Mesodermal cell (in vitro differentiated cells): Measurements from ENCODE around the gene DNMT1. TPM values are rescaled to one million over a fixed set of nuclear protein-coding genes. Genes with fewer than 3 reads are reported as not detected.
"Not testable (repeated sequence)": the region's sequence is repeated elsewhere in the genome, so short reads cannot be mapped to it uniquely, and the experiment has no call there.

ENCODE experiments used
- H3K27ac ChIP-seq: 2 replicates; pipeline ENCODE4 v1.7.0; 2013; ENCODE audit warnings: mild to moderate bottlenecking, low read depth, low read length, moderate library complexity; ENCODE audit not compliant: severe bottlenecking
- H3K36me3 ChIP-seq: 2 replicates; pipeline ENCODE4 v1.7.1; 2013; ENCODE audit warnings: mild to moderate bottlenecking, low read length, moderate library complexity; ENCODE audit not compliant: control insufficient read depth, insufficient read depth
- H3K4me1 ChIP-seq: one replicate; pipeline ENCODE4 v1.7.1; 2013; ENCODE audit warnings: mild to moderate bottlenecking, low read length; ENCODE audit not compliant: insufficient read depth, control insufficient read depth, poor library complexity, severe bottlenecking
- H3K4me3 ChIP-seq: 2 replicates; pipeline ENCODE4 v1.7.0; 2013; ENCODE audit warnings: low read length, control low read depth, mild to moderate bottlenecking; ENCODE audit not compliant: insufficient read depth, poor library complexity, severe bottlenecking; ENCODE audit errors: extremely low read depth
- H3K9me3 ChIP-seq: 2 replicates; pipeline ENCODE4 v1.7.1; 2013; ENCODE audit warnings: mild to moderate bottlenecking, low read length, moderate library complexity; ENCODE audit not compliant: control insufficient read depth
- WGBS, 2 experiments: methylation state at CpG; one replicate each; pipeline ENCODE4 v1.1.5; 2013; ENCODE audit warnings: missing lambda C conversion rate in 2 of 2; ENCODE audit not compliant: insufficient coverage in 2 of 2; 5-methylcytosine and 5-hydroxymethylcytosine counted together
- polyA plus RNA-seq, 2 experiments: library from polyadenylated mRNA; stranded (reverse); fragments of 50-300 nt; gene quantifications; one replicate each; pipeline ENCODE4 v1.2.3, GENCODE V29; 2013

The DNMT1 gene
- 97.4 TPM for polyA plus RNA-seq (2013, experiment 1 of 2)
- polyA plus RNA-seq (2013, experiment 2 of 2): 94.1 TPM

DNA sequence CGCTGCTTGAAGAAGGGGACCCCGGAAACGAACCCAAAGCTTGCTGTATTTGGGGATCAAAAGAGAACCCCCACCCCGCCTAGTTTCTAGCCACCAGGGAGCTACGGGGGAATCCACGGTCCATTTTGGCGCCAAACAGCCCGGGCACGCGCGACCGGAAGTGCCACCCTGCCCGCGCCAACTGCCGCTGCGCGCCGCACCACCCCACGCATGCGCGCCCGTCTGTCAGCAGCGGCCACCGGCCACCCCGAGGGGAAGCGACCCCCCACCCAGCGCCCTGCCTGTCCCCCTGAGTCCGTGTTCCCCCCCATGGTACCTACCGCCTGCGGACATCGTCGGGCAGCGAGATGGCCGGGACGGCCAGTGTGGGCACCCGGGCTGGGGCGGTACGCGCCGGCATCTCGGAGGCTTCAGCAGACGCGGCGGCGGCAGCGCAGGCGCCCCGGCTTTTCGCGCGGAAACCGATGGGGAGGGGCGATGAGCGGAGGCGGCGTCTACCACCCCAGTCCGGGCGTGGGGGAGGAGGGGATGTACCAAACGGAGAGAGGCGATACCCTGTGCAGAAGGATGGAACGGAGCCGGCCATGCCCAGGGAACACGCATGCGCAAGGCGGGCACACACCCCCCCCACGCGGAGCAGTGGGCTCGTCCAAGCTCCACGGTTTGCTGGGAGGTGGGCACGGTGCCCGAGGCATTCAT is at the start of gene DNMT1:
DNMT1 (minus strand) TSS at position 454 of the 699 bp plus-strand sequence; CDS start at position 400, 54 bp downstream.
- H3K36me3 ChIP-seq: peaks cover 34% of the 10 kb centered on the region
- peaks cover 5% of the 10 kb centered on the region for H3K4me1 ChIP-seq
- WGBS, 2 experiments: 0% methylated on average over 18 to 66 of the region's 71 CpGs
- H3K9me3 ChIP-seq: no peaks in the 10 kb centered on the region
- peak within 1 kb of the TSS; percentile 82 for H3K4me3 ChIP-seq
- H3K27ac ChIP-seq: peak within 1 kb of the TSS; percentile 76

DNA sequence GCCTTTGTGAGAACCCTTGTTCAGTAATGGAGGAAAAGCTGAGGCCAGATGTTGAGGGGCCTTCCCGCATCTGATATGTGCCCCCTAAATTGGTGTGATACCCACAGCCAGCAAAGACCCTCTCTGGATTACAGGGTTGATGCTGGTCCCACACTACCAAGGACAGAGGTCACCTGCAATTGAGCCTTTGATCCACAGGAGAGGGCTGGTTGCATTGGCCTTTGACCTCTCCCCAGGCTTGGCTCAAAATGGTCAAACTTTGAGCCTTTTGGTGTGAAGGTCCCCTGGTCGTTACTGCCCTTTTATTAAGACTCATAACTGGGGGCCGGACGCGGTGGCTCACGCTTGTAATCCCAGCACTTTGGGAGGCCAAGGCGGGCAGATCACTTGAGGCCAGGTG is 48.9 kb upstream of the DNMT1 start:
- H3K9me3 ChIP-seq: no peaks in the 10 kb centered on the region
- no peak overlapping the region for H3K27ac ChIP-seq
- H3K4me3 ChIP-seq: no peak overlapping the region
- peaks cover 4% of the 10 kb centered on the region for H3K4me1 ChIP-seq
- no peaks in the 10 kb centered on the region for H3K36me3 ChIP-seq
- WGBS, 2 experiments: 89 to 91% methylated on average over 7 of the region's 7 CpGs

DNA sequence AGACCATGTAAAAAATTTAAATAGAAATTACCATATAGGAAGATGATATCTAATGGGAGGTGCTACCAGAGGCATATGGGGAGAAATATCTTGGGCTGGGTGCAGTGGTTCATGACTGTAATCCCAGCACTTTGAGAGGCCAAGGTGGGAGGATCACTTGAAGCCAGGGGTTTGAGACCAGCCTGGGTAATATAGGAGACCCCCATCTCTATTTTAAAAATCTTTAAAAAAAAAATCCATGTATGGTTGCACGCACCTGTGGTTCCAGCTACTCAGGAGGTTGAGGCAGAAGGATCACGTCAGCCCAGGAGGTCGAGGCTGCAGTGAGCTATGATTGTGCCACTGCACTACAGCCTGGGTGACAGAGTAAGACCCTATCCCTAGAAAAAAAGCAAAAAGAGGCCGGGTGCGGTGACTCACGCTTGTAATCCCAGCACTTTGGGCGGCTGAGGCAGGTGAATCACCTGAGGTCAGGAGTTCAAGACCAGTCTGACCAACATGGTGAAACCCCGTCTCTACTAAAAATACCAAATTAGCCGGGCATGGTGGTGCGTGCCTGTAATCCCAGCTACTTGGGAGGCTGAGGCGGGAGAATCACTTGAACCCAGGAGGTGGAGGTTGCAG is 47.2 kb upstream of the DNMT1 start:
- H3K9me3 ChIP-seq, H3K27ac ChIP-seq, H3K4me1 ChIP-seq, H3K36me3 ChIP-seq, H3K4me3 ChIP-seq: not testable (repeated sequence)
- 88 to 94% methylated on average over 7 to 10 of the region's 11 CpGs for WGBS, 2 experiments

DNA sequence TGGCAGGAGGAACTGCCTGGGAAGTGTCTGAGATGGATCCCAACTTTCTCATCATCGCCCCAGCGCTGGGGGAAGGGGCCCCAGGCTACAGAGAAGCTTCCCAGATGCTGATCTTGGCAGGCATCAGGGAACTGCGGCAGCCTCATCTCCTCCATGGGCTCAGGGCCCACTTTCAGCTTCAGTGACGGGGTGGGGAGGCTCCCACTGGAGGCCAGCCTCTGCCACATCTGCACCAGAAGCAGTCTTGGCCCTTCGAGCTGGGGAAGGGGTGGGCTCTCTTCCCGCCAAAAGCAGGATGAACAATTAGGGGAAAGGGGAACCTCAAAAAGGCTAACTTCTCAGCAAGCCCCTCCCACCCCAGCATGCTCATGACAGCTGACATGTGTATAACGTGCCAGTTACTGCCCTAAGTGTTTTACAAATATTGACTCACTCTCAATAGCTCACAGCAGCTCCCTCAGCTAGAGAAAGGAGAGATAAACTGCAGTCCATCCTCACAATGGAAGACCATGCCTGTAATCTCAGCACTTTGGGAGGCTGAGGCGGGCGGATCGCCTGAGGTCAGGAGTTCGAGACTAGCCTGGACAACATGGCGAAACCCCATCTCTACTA is 43.5 kb upstream of the DNMT1 start:
- no peaks in the 10 kb centered on the region for H3K36me3 ChIP-seq
- H3K4me1 ChIP-seq: peaks cover 10% of the 10 kb centered on the region
- H3K27ac ChIP-seq: no peak overlapping the region
- H3K4me3 ChIP-seq: no peak overlapping the region
- 91 to 93% methylated on average over 6 to 7 of the region's 12 CpGs for WGBS, 2 experiments
- H3K9me3 ChIP-seq: no peaks in the 10 kb centered on the region

DNA sequence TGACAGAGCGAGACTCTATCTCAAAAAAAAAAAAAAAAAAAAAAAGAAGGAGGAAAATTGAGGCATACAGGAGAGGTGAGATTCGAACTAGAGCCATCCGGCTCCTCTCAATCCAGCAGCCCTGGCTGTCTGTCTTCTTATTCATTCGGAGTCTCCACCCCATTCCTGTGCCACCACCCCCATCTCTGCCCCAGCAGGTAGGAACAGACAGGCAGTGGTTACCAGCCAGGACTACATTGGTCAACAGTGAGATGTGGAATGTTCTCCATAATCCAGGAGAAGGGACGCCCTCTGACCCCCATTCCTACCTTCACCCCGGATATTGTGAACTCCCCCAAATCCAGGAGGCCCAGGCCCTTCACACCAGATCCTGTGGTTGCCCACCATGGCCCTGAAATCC is 42.9 kb upstream of the DNMT1 start:
- no peak overlapping the region for H3K27ac ChIP-seq
- 97% methylated on average over 4 of the region's 6 CpGs; no CpG with 5 or more reads in 1 of the 2 experiments for WGBS, 2 experiments
- peaks cover 8% of the 10 kb centered on the region for H3K4me1 ChIP-seq
- no peaks in the 10 kb centered on the region for H3K36me3 ChIP-seq
- no peak overlapping the region for H3K4me3 ChIP-seq
- H3K9me3 ChIP-seq: no peaks in the 10 kb centered on the region

DNA sequence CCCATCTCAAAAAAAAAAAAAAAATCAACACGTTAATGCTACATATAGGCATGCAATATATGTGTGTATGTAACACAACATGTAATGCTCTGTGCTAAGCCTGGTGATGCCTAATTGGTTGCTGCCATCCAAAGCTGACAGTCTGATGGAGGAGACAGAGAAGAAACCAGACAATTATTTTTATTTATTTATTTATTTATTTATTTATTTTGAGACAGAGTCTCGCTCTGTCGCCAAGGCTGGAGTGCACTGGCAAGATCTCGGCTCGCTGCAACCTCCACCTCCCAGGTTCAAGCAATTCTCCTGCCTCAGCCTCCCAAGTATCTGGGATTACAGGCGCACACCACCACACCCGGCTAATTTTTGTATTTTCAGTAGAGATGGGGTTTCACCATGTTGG is 40.7 kb upstream of the DNMT1 start:
- H3K9me3 ChIP-seq, H3K36me3 ChIP-seq, H3K27ac ChIP-seq, H3K4me1 ChIP-seq, H3K4me3 ChIP-seq: not testable (repeated sequence)
- 81% methylated on average over 4 of the region's 7 CpGs; no CpG with 5 or more reads in 1 of the 2 experiments for WGBS, 2 experiments

DNA sequence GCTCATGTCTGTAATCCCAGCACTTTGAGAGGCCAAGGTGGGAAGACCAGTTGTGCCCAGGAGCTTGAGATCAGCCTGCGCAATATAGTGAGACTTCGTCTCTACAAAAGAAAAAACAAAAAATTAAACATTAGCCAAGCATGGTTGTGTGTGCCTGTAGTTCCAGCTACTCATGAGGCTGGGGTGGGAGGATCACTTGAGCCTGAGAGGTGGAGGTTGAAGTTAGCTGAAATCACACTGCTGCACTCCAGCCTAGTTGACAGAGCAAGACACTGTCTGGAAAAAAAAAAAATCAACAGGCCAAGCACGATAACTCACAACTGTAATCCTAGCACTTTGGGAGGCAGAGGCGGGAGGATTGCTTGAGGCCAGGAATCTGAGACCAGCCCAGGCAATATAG is 40.2 kb upstream of the DNMT1 start:
- no CpG with 5 or more reads among the region's 4 CpGs for WGBS, 2 experiments

DNA sequence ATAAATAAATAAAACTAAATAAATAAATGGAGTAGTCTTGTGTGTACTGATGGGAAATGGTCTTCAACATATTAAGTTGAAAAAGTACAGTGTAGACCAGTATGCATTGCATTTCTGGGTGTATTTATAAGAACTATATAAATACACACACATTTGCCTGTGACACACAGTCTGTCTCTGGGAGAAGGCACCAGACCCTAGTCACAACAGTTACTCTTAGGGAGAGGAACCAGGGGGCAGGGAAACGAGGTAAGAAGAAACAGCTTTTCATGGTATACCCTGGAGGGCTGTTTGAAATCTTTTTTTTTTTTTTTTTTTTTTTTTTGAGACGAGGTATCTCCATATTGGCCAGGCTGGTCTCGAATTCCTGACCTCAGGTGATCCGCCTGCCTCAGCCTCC is 39.2 kb upstream of the DNMT1 start:
- Histone ChIP-seq H3K4me1 (peaks cover 6% of the 10 kb centered on the region), H3K9me3 (no peaks in the 10 kb centered on the region), H3K27ac (no peak overlapping the region), H3K36me3 (no peaks in the 10 kb centered on the region), H3K4me3 (no peak overlapping the region)
- WGBS, 2 experiments: 77 to 81% methylated on average over 3 of the region's 4 CpGs

More for the DNA sequence above, 40.2 kb upstream of the DNMT1 start:
- no peaks in the 10 kb centered on the region for H3K9me3 ChIP-seq
- no peaks in the 10 kb centered on the region for H3K36me3 ChIP-seq
- peaks cover 6% of the 10 kb centered on the region for H3K4me1 ChIP-seq
- H3K27ac ChIP-seq: no peak overlapping the region
- H3K4me3 ChIP-seq: no peak overlapping the region

DNA sequence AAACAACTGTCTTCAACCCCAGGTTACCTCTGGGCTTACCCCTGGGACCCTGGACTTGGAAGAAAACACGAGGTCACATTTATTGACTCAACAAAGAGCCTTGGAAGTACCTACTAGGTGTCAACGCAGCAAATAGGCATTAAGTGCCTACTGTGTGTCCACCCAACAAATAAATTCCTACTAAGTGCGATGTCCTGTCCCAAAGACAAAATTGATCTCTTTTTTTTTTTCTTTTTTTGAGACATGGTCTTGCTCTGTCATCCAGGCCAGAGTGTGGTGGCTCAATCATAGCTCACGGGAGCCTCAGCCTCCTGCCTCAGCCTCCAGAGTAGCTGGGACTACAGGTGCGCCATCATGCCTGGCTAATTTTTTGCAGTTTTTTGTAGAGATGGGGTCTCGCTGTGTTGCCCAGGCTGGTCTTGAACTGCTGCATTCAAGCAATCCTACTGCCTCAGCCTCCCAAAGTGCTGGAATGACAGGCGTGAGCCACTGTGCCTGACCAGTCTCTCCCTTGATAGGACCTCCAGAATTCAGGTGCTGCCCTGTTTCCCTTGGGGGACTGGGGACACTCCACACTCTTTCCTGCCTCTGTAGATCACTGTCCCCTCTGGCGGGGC is 37.0 kb upstream of the DNMT1 start:
- H3K36me3 ChIP-seq: no peaks in the 10 kb centered on the region
- WGBS, 2 experiments: 80 to 86% methylated on average over 7 to 8 of the region's 8 CpGs
- H3K27ac ChIP-seq: peak overlapping the region; percentile 80
- no peaks in the 10 kb centered on the region for H3K9me3 ChIP-seq
- H3K4me1 ChIP-seq: peaks cover 10% of the 10 kb centered on the region
- peak overlapping the region; percentile 83 for H3K4me3 ChIP-seq

DNA sequence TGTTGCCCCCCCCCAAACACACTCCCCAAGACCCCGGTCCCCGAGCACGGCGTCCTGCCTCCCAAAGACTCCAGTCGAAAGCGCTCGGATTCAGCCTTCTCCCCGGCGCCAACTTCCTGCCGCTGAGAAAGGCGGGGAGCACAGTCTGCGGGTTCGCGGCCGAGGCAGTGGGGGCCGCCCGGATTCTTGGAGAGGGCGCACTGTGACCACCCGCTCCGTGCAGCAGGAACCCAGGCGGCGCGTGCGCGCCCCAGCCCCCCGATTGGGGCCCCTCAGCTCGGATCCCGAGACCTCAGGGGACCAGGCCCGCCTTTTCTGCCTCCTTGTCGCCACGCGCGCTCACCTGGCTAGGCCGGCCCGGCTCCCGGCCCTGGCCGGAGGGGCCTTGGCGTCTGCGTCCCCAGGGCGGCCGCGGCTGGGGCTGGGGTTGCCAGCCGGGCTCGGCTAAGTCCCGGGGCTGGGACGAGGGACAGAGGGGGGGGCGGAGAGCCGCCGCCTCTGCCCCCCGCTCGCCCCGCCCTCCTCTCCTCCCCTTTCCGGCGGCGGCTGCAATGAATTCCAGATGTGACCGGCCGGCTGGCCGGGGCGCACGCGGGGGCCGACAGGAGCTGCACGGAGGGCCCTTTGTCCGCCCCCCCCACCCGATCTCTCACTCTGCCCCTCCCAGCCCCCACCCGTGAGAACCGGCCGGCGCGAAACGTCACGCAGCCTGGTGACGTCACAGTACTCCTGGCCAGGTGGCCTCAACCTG is 36.3 kb upstream of the DNMT1 start, which contains the start of gene S1PR2:
S1PR2 (minus strand) TSS at position 471 of the 751 bp plus-strand sequence. CDS start 6,426 bp downstream, outside the sequence.
- peaks cover 6% of the 10 kb centered on the region for H3K4me1 ChIP-seq
- H3K27ac ChIP-seq: peak within 1 kb of the TSS; percentile 80
- WGBS, 2 experiments: 1% methylated on average over 38 of the region's 73 CpGs
- no peaks in the 10 kb centered on the region for H3K36me3 ChIP-seq
- H3K4me3 ChIP-seq: peak within 1 kb of the TSS; percentile 83
- H3K9me3 ChIP-seq: no peaks in the 10 kb centered on the region
